ENCODE results near the gene PI4KA.
"Not testable (repeated sequence)": the region's sequence is repeated elsewhere in the genome, so short reads cannot be mapped to it uniquely, and the experiment has no call there.

Gene PI4KA

DNA sequence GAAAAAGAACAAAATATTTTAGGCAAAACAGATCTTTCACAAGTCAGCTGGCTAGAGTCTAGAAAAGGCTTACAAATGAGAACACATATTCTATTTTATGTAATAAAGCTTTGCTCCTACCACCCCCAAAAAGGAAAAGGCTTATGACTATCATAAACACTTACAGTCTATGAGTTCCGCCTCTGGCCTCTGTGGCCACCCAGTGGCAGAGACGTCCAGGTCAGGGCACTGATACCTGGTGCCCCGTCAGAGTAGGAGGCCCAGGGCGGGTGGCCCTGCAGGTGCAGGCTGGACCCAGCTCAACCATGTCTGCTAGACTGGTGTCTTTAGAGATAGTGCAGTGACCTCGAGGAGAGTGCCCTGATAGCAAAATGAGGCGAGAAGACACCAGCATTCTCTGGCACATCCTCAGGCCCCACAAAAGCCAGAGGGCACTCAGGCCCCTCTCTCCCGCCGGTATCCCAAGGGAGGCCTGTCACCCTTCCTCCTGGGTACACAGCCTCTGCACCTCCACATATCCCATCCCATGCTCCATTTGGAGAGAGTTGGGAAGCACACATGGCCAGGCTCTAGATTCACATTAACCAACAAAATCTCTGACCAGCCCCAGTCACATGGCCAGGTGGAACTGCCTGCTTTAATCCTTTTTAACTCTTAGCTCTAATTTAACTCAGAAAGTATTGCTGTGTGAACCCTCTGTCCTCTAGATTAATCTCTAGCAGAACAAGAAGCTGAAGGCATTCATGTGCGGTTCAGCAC, 112.0 kb downstream of the PI4KA start:
- DNase-seq: no peak

DNA sequence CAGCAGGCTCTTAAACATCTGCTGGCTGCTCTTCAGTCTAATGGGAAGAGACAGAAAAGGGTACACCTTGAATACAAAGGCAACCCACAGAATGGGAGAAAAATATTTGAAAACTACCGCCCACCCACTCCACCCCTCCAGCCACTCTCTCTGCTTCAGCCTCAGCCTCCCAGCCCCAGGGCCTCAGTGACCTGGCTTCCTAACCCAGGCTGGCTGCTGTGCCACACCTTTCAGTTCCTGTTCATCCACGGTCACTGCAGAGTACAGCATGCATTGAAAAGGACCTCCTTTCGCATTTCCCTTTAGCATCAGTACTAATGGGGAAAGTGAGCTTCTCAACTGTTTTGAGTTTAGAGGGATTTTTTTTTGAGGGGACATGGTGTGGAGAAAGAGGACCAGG, 113.5 kb downstream of the PI4KA start:
- DNase-seq: no peak

- DNase-seq: no peak
Measured at GRCh38 chr22:20744456-20744855, 114.2 kb downstream of the PI4KA start.

DNA sequence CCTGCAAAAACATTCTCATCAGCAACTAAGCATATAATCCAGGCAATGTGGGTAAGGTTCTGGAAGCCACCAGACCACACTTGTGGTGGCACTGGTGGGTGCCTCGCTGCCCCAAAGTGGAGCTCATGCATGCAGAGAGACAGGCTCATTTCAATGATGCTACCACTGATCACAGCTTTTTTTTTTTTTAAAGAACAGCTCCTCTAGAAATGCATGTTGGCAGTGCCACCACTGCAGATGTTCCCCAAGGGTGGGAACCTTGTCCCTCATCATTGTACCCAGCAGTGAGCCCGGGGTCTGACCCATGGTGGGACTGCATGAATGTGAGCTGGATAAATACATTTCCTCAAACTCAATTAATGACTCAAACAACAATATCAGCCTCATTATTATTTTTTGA, 115.8 kb downstream of the PI4KA start:
- DNase-seq: no peak

- peak; percentile 4 for DNase-seq
Measured at GRCh38 chr22:20741634-20742581, 116.7 kb downstream of the PI4KA start.

DNA sequence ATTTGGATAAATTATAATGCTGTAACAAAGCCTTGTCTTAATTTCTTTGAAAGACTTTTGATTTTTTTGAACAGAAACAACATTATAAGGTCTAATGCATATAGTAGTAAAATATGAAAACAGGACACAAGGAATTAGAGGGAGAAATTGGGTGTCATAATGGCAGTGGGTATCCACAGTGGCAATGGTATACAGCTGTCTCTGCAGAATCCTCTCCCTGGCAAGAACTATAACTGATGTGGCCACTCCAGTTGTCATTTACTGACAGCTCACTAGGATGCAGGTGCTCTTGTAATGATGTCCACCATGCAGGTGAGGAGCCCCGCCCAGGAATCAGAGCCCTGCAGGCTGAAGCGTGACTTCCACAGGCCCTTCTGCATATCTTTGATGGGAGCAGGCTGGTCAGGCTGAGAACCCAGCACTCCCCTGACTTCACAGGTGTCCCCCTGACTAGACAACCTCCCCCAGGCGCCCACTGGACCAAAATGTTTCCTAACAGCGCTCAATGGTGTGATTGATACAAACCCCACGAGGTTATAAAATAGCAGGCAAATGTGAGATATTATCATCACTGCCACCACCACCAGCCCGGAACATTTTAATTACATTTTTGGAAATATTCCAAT, 117.5 kb downstream of the PI4KA start:
- no peak for DNase-seq

DNA sequence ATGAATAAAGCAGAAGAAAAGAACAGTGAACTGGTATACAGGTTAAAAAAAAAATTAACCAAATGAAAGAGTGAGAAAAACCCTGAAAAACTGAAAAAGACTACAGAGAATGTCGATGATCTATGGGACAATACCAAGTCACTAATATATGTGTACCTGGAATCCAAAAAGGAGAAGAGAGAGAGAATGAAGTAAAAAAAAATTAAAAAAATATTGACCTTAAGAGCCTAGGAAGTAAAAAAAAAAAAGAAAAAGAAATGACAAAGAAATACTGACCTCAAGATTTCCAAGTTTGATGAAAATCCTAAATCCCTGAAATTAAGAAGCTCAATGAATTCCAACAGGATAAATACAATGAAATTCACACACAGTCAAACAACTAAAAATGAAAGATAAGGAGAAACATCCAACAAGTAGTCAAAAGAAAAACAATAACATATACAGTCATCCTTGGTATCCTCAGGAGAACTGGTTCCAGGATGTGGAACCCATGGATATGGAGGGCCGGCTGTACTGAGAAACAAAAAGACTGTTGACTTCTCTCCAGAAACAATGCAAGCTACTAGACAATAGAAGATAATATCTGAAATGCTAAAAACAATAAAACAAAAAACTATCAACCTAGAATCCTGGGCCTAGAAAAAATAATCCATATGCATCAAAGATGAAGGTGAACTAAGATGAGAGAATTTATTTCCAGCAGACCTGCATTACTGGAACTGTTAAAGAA, 118.2 kb downstream of the PI4KA start:
- DNase-seq: no peak

DNA sequence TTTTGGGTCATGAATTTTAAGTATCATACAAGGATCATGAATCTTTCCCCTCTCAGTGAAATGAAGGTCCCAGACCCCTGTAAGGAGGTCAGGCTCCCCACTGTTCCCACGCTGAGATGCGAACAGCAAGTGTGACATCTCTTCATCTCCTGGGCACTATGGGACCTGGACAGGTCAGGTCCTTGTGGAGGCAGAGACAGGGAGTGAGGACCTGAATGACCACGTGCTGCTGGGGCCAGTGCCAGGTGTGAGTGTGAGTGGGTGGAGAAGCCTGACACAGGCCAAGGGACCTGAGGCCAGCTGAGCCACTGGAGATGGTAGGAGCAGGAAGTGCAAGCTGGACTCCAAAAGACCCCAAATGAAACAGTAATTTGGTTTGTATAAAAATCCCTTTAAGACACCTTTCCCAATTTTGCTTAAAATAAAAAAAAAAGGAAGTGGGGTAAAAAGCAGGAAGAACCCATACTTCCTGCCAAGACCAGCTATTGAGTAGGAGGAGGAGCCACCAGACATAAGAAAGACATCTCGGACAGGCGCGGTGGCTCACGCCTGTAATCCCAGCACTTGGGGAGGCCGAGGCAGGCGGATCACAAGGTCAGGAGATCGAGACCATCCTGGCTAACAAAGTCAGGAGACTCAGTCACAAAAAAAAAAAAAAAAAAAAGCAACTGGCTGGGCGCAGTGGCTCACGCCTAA, 120.1 kb downstream of the PI4KA start:
- no peak for DNase-seq

DNA sequence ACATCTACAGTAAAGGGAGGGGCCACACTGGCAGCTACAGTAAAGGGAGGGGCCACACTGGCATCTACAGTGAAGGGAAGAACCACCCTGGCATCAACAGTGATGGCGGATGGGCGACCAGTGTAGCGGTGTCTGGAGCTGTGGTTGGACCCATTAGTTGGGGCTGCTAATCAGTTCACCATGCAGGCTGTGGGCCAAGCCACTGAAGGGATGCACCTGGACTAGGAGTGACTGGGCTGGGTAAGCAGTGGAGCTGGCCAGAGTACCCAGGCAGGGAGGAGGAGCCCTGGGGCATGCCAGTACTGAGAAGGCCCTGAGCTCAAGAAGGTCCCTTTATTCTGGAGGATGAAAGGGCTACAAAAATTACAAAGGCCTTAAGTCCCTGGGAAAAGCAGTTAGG, 121.7 kb downstream of the PI4KA start:
- DNase-seq: not testable (repeated sequence)

DNA sequence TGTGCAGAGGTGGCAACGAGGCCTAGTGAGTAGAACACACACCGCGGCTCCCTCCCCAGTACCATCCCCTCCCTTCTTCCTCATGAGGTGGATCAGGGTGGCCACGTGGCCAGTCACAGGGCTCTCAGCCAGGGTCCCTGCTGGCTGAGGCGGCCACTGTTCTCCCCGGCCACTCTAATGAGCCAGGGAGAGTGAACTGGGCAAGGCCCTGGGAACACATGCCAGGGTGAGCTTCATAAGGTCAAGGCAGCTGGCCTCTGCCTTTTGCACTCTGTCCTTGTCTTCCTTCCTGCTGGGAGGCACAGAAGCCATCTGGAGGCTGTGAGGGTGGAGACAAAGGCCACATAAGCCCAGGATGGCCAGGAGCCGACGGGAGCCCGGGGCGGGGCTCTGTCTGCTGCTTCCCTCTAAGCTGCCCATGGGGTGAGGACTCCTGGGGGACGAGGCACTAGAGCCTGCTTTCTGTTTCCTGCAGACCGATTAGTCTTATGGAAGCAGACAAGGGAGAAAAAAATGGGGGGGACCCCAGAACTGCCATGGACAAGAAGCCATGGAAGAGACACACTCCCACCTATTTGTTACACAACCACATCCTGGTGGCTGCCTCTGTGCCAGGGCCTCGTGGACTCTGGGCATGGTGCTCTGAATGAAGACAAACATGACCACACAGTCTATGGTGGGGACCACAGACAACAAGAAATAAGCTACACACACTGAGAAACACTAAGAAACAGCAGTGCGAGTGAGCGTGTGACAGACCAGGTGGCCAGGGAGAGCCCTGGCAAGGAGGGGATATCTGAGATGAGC, 123.1 kb downstream of the PI4KA start:
- DNase-seq: not testable (repeated sequence)

GRCh38 chr22:20732431-20732830, 126.2 kb downstream of the PI4KA start:
- not testable (repeated sequence) for DNase-seq

GRCh38 chr22:20729194-20729593, 129.4 kb downstream of the PI4KA start:
- DNase-seq: no peak

DNA sequence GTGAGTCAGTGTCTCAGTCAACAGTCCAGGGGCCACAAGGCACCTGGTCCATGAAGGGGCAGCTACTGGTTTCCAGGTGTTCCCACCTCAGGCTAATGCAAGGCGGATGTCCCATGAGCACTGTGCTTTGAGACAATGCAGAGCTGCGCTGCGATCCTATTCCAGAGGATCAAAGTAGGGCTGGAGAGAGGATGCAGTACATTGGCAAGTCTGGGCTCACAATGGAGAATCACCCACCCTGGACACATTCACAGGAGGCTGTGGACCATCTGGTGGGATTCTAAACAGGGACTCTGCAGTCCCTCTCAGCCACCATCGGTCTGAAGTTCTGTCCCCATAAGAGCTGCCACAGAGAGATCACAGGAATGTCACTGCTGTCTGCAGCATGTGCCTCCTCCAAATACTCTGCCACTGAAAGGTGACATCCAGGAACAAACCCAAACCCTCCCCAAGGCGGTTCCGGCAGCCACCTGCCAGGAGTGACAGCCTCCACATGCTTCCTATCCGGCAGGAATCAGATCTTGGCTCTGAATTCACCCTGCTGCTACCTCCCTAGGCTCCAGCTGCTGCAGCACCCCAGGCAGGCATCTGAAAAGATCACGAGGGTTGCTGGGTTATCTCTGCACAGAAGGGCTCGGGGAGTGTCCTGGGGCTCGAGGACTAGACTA, 130.0 kb downstream of the PI4KA start:
- no peak for DNase-seq

DNA sequence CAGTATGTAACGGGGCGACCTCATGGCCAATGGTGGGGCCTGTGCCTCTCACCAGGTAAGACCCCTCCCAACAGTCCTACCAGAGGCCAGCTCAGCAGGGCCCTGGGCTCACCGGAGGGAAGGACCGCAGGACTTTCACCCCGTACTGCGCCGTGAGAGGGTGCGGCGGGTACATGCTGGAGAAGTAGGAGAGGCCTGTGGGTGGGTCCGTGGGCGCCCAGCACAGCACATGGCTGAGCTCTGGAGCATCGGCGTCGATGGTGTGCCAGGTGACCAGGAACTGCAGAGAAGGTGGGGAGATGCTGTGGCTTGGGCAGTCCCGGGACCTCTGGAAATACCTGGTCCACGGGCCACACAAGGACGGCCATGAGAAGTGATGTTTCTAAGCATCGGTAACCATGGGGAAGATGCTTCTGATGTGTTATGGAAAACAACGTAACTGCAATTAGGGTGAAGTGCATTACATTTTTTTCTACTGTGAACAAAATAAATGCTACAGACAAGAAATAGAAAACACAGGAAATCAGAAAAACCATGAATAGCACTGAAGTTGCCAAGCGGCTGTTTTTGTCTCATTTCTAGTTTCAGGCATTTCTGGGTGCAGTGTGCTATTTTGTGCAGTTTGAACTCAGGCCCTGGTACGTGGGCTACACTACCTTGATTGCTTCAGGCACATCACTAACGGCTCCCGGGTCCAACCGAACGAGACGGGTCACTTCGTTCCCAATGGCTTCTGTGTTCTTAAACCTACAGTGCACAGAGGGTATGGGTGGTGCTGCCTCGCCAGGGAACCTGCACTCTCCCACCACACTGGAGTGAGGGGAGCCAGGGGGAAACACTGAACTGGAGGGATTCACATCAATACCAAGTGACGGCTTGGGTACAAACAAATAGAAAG, 131.2 kb downstream of the PI4KA start:
- no peak for DNase-seq

- no peak for DNase-seq
Measured at GRCh38 chr22:20725987-20726558, 132.5 kb downstream of the PI4KA start.

- no peak for DNase-seq
Measured at GRCh38 chr22:20724676-20725454, 133.7 kb downstream of the PI4KA start.

DNA sequence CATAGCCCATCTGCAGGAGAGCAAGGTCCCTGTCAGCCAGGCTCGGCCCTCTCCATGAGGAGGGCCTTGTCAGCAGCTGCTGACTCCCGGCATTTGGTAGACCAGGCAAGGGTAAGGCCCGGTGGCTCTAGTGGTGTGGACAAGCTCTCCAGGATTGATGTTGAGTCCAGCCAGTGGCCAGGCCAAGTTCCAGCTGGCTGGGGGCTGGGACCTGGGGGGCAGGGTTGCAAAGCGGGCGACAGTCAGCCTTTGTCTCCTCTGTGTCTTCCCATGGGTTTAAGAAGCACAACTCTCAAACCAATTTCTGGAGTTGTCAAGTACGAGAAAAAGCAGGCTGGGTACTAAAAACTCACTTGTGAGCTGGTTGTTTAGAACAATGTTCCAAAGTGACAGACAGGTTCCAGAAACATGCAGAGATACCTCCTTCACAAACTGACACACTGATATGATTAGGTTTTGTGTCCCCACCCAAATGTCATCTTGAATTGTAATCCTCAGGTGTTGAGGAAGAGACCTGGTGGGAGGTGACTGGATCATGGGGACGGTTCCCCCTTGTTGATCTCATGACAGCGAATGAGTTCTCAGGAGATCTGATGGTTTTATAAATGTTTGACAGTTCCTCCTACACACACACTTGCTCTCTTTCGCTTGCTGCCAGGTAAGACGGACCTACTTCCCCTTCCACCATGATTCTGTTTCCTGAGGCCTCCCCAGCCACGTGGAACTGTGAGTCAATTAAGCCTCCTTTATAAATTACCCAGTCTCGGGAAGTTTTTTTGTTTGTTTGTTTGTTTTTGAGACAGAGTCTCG, 137.0 kb downstream of the PI4KA start:
- no peak for DNase-seq

All from stimulated activated naive CD4-positive, alpha-beta T cell treated with Interleukin-2 at 50 U/mL for 16 hours (primary cell).